LNCaP clone FGC (cell line): ENCODE data around the gene MYO1H.

Experiments used
- DNase-seq: peaks from one replicate; pipeline ENCODE4 v3.0.0-alpha.2; 2011; ENCODE audit warnings: low read depth
- H3K4me3 ChIP-seq: 2 replicates; pipeline ENCODE4 v1.5.1; 2011; ENCODE audit warnings: mild to moderate bottlenecking, low read depth, low read length, control low read depth
- CTCF ChIP-seq: IDR thresholded peaks from 2 replicates; pipeline ENCODE4 v1.5.1; 2012; ENCODE audit warnings: mild to moderate bottlenecking; ENCODE audit not compliant: control insufficient read depth, insufficient read depth; ENCODE audit errors: extremely low read depth

The MYO1H gene

DNA sequence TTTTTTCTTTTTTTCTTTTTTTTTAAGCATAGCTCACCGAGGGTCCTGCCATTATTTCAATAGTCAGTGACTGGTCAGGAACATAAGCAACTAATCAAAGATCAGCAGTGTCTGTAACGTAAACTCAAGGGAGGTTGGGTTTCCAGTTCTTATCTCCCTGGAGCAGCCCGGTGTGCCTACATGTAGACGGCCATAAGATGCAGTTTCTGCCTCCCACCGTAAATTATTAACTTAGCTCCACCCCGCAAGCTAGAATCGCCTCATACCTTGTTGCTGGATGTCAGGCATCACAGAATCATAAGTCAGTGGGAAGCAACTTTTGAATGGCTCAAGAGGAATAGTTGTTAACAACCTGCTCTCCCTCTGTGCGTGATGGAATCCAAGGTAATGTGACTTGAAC is at the start of gene MYO1H:
TSS of gene MYO1H (plus strand) at position 312 of the 400 bp plus-strand sequence. CDS start at position 373, 61 bp downstream.
- H3K4me3 ChIP-seq, result no peak within 1 kb of the TSS
- no peak for TF ChIP-seq CTCF
- no peak for DNase-seq

DNA sequence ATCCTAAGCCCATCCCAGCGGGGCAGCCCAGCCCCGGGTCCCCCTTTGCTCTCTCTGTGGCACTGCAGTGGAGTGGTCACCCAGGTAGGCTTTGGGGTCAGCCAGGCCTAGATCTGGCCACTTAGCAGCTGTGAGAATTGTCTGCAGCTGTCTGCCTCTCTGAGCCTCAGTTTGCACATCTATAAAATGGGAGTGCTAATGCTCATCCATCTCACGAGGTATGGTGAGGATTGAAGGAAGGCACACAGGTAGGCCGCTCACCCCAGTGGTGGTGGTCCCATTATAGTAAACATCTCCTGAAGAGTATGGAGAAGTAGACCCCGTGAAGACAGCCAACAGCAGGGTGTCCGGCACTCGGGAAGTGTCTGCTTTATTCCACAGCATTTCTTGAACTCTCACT is 47.9 kb upstream of the MYO1H start:
- DNase-seq, result no peak
- TF ChIP-seq CTCF, result no peak
- H3K4me3 ChIP-seq, result no peak overlapping the region

GRCh38 chr12:109301643-109302168 is 46.0 kb upstream of the MYO1H start:
- no peak overlapping the region for H3K4me3 ChIP-seq
- no peak for DNase-seq
- no peak for TF ChIP-seq CTCF

GRCh38 chr12:109302358-109302757 is 45.3 kb upstream of the MYO1H start:
- H3K4me3 ChIP-seq, result no peak overlapping the region
- TF ChIP-seq CTCF, result peak; percentile 28
- no peak for DNase-seq

DNA sequence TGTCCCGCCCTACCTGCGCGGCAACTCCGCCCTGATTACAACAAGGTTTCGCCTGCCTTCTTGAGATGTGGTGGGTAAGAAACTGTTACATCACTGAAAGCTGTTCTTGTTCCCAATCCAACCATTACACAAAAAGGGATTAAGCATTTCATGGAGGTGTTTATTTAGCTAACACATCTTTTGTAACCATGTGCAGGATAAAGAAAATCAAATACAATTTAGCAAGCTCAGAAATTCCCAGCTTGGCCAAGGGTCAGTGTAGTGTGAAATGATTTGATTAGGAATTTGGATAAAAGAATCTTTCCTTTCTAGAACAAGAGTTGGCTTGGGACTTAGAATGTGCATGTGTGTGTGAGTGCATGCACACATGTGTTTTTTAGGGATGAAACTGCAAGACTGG is 44.9 kb upstream of the MYO1H start:
- no peak for TF ChIP-seq CTCF
- no peak for DNase-seq
- no peak overlapping the region for H3K4me3 ChIP-seq

DNA sequence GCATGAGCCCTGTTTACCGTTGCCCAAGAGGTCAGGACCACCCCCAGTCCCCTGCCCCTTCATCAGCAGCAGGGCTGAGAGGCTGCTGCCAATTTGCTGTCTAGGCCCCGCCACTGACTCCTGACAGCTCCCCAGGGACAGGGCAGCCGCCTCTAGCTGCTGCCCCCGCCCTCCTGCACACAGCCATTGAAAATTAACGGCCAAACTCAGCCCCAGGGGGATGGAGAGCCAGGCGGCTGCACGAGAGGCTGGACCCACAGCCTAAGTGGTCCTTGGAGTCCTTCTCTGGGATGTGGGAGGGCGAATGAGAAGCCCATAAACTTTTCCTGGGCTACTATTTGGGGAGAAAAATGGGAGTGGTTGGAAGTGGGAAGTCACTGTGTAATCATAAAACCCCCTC is 43.2 kb upstream of the MYO1H start:
- H3K4me3 ChIP-seq, result no peak overlapping the region
- TF ChIP-seq CTCF, result no peak
- DNase-seq, result no peak

- no peak for TF ChIP-seq CTCF
Observed at GRCh38 chr12:109305547-109305946, 42.2 kb upstream of the MYO1H start.

More at GRCh38 chr12:109305547-109305946, 42.2 kb upstream of the MYO1H start:
- DNase-seq, result no peak
- H3K4me3 ChIP-seq, result no peak overlapping the region
